Esophagus muscularis mucosa (tissue), 4 donors: ENCODE results near the gene IFT52.

ENCODE experiments used
- CTCF ChIP-seq, 3 experiments: fragments of 200-600 bp in 2 of 3; fragments of 450-650 bp in 1 of 3; sonication (generic) in 2 of 3; IDR thresholded peaks; one replicate each; pipeline ENCODE4 v1.5.1; 2017 to 2019; ENCODE audit warnings: antibody characterized with exemption in 3 of 3, mild to moderate bottlenecking in 2 of 3, moderate library complexity in 1 of 3
- EP300 ChIP-seq: sonication (generic); formaldehyde crosslinking; IDR thresholded peaks from one replicate; pipeline ENCODE4 v1.6.1; 2017; ENCODE audit warnings: antibody characterized with exemption
- POLR2A ChIP-seq: fragments of 450-650 bp; IDR thresholded peaks from one replicate; pipeline ENCODE4 v1.6.1; 2017; ENCODE audit warnings: antibody characterized with exemption, moderate library complexity, mild to moderate bottlenecking, low read depth

GRCh38 chr20:43564455-43564854, 26.3 kb upstream of the IFT52 start:
- TF ChIP-seq CTCF (IDR thresholded peaks at IDR 0.05) (no peak), EP300 (no peak), POLR2A (no peak)
